Heart left ventricle (tissue), 13 donors: ENCODE results near the gene GPR171.

Source experiments
- CTCF ChIP-seq, 12 donors: fragments of 200-600 bp; sonication (generic) in 4 of 12; IDR thresholded peaks; one replicate each; pipeline versions ENCODE4 v1.5.0 to v1.8.0; 2018 to 2022; ENCODE audit warnings: antibody characterized with exemption in 12 of 12, mild to moderate bottlenecking in 5 of 12
- POLR2A ChIP-seq, 2 donors: fragments of 450-650 bp; IDR thresholded peaks; one replicate each; pipeline ENCODE4 v1.6.1; 2017; ENCODE audit warnings: antibody characterized with exemption in 2 of 2, mild to moderate bottlenecking in 2 of 2, moderate library complexity in 2 of 2
- donor health status: ischemic (EF 13 %, LVEDD 7.1; RV severe dilation, severe dysfunction).
- donor health status: DM: no; HTN: yes; CAD: no.
- donor health status: DM: no; HTN: no; CAD: no.
- donor health status: ischemic (EF 25% LVEDD 6.9; RV normal size, moderate dysfunction).
- donor health status: ischemic (EF 25% LVEDD 5.7; RV mildly dilated, moderate dysfunction).
- donor health status: ischemic (EF 35%, LVEDD 5.7; RV mildly dilated, moderate dysfunction).
- donor health status: nonischemic (EF 11% LVEDD 7.7; RV severe dilation, severe dysfunction).
- donor health status: DM: yes; HTN: yes; CAD: no.
- donor health status: PGD.
- donor health status: ischemic (EF 29% LVEDD 5.4; RV normal size, mild dysfunction).
- donor health status: nonischemic (EF 23%, LVEDD 6.1; RV moderate dilation, normal function).

GRCh38 chr3:151174351-151174750, 28.7 kb downstream of the GPR171 start:
- TF ChIP-seq CTCF (IDR thresholded peaks at IDR 0.05): no peak
- no peak for TF ChIP-seq POLR2A (IDR thresholded peaks at IDR 0.05)
